HS-5 (cell line): ENCODE data around the gene APH1A.
"Not testable (repeated sequence)": the region's sequence is repeated elsewhere in the genome, so short reads cannot be mapped to it uniquely, and the experiment has no call there.

Source experiments
- DNase-seq: peaks from one replicate; pipeline ENCODE4 v3.0.0-alpha.2; 2012; ENCODE audit warnings: low read depth

The APH1A gene

GRCh38 chr1:150268705-150269403, at the start of gene APH1A:
Gene APH1A, minus strand, starts transcription at chr1:150269016. Its CDS starts 206 bp downstream, at chr1:150268810.
- peak; percentile 78 for DNase-seq

GRCh38 chr1:150314691-150315090, 45.9 kb upstream of the APH1A start:
- DNase-seq = not testable (repeated sequence)

DNA sequence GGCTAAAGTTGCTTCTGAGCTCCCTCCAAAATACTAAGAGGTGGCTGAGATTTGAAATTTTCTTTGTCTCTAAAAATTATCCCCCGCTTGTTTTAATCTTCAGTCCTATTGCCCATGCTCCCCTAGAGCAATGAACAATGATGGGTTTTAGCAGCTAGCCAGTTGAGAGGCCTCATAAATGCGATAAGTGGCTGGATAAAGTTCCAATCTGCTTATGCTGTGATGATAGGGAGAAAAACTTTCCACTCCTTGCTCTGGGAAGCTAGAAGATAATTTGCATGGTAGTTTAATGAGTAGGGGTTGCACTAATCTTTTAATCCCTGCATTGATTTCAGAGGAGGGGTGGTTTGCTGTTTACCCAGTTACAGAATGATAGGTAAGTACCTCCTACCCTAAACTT, 42.9 kb upstream of the APH1A start:
- no peak for DNase-seq

GRCh38 chr1:150309758-150310508, 41.1 kb upstream of the APH1A start:
- DNase-seq = no peak

DNA sequence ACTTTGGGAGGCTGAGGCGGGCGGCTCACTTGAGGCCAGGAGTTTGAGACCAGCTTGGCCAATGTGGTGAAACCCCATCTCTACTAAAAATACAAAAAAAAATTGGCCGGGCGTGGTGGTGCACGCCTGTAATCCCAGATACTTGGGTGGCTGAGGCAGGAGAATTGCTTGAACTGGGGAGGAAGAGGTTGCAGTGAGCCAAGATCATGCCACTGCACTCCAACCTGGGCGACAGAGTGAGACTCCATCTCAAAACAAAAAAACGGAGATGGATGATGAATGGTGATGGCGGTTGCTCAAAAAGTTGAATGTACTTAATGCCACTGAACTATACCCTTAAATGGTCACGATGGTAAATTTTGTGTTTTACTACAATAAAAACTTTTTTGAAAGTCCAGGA, 39.8 kb upstream of the APH1A start:
- not testable (repeated sequence) for DNase-seq

- DNase-seq = no peak
These were observed 34.1 kb upstream of the APH1A start for GRCh38 chr1:150302902-150303301.

DNA sequence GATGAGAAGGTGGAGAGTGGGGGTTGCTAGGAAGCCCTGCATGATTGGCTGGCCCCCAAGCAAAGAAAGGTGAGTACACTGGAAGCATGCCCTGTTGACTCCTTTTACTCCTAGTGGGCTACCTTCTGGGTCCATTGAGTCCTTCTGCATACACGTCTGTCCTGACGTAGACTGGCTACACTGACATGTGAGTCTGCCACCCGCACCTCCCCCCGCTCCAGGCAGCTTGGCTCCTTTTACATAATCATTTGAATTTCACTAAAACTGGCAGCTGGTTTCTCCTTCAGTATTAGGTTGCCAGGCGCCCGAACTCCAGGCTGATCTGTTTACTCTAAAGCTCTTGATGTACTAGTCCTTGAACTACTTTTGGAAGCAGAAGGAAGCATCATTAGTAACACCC, 33.5 kb upstream of the APH1A start:
- DNase-seq = no peak

DNA sequence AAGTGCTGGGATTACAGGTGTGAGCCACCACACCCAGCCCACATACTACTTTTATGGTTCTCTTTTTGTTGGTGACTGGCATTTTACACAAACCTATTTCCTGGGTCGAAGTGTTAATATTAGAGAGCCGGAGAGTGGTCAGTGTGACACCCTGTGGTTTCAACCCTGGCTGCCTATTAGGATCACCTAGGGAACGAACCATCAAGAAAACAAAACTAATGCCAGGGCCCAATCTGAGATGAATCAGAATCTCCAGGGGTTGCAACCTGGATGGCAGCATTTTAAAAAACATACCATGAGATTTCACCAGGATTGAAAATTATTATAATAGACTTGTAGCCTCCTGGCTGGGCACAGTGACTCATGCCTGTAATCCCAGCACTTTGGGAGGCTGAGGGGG, 30.9 kb upstream of the APH1A start:
- no peak for DNase-seq

- DNase-seq = no peak
These were observed 26.7 kb upstream of the APH1A start for GRCh38 chr1:150295476-150295875.

- peak; percentile 56 for DNase-seq
These were observed 24.8 kb upstream of the APH1A start, which contains the start of gene MRPS21 for GRCh38 chr1:150293433-150294253. Gene MRPS21, plus strand, starts transcription at chr1:150293861. Its CDS starts 506 bp downstream, at chr1:150294367.

GRCh38 chr1:150288822-150289221, 20.0 kb upstream of the APH1A start:
- DNase-seq = no peak

DNA sequence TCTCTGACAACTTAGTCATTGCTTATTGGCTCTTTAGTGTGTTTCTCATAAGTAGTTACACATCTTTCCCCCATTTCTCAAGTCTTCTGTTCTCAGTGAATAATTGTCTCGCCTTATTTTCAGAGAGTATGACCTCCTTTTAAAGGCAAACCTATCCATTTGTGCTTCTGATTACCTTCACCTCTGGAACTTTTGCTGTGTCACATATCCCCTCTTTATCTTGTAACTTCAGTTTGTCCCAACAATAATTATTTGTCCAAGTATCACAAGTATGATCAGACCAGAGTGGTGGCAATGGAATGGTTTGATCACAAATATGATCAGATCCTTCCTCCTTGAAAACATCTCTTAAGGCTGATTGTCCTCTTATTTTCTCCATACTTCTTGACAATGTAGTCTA, 19.6 kb upstream of the APH1A start:
- DNase-seq = no peak

DNA sequence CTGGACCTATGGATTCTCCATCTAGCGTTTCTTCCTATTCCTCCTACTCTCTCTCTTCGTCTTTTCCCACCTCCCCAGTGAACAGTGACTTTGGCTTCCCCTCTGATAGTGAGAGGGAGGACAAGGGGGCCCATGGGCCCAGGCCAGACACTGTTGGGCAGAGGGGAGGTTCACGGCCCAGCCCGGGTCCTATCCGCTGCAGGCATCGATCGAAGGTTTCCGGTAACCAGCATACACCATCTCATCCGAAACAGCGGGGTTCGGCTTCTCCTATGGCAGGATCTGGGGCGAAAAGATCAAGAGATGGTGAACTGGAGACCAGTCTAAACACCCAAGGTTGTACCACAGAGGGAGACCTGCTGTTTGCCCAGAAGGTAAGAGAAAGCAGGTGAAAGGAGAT, 14.4 kb upstream of the APH1A start:
- DNase-seq = no peak

- DNase-seq = no peak
These were observed 13.7 kb upstream of the APH1A start for GRCh38 chr1:150282558-150282958.

DNA sequence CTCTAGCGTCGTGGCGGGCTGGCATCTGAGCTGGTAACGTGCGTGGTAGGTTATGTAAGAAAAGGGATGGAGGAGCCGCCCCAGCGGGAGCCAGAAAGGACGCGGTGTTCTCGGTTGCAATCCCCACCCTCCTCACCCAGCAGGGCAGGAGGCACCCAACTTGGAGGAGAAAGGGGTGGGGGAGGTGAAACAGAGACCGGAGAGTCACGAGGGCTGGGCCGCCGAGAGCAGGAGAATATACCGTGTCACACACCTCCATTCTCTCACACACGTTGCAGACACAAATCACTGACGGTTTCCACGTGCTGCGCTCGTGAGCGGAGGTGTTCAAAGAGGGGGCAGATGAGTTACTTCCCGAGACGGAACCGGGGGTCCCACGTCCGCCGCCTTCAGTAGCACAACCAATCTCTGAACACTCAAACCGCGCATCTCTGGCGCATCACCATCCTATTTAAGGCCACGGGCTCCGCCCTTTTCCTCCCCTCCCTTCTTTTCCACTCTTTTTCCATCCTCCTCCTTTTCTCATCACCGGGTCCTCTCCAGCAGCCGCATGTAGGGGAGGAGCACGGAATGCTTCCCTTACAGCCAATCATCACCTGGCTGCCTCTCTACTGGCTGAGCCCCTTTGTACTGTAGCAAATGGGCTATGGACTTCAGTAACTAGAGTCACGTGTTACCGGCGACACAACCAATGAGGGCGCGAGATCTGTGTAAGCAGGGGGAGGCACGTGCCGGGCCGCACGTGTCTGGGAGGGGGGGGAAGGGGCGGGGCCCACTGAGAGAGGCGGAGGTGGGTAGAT, 13.1 kb upstream of the APH1A start, which contains the start of gene CIART:
CIART (plus strand) TSS at position 797 of the 800 bp plus-strand sequence. CDS start 714 bp downstream, outside the sequence.
- peak; percentile 97 for DNase-seq

- DNase-seq = peak; percentile 40
These were observed 12.5 kb upstream of the APH1A start for GRCh38 chr1:150281221-150281757.

DNA sequence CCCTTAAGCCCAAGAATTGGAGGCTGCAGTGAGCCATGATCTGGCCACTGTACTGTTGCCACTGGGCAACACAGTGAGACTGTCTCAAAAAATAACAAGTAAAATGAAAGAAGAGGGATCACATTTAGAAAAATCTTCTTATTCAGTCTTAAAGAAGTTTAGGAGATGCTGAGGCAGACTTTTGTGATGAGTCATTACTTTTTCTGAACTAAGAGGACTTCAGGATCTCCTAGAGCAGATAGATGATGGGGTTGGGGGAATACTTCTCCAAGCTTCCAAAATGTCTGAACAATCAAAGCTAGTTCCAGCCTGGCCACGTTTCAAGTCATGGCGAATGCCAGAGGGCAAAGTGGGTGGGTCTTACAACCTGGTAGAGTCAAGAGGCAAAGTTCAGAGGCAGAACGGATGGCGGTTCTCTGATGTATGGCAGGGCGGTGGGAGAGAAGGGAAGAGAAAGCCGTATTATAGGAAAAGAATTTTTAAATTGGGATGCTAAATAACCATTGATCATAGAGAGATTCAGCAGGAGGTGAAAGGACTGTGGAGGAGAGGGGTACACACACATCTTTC, 11.4 kb upstream of the APH1A start:
- no peak for DNase-seq

GRCh38 chr1:150273311-150273710, 4.5 kb upstream of the APH1A start:
- DNase-seq = no peak

- no peak for DNase-seq
These were observed 2.6 kb upstream of the APH1A start for GRCh38 chr1:150271291-150271959.

- DNase-seq = no peak
These were observed 635 bp upstream of the APH1A start for GRCh38 chr1:150269451-150269850.
